Measurements from ENCODE around the gene RAB11FIP4. TPM values are rescaled to one million over a fixed set of nuclear protein-coding genes. Genes with fewer than 3 reads are reported as not detected.

Gene RAB11FIP4
- total and polyA plus RNA-seq, 2 of the 8 experiments (the other 6 are each of a cell fraction or from before 2014, with no cell fraction given) = 21.7 to 53.2 TPM

GRCh38 chr17:31579265-31579664 is 187.8 kb downstream of the RAB11FIP4 start (continued):
- TF ChIP-seq CHD7 (IDR thresholded peaks at IDR 0.05; ENCODE audit: insufficient replicate concordance, low read length) = no peak
